ENCODE results near the gene TMEM239. TPM values are rescaled to one million over a fixed set of nuclear protein-coding genes. Genes with fewer than 3 reads are reported as not detected.

The TMEM239 gene
- polyA plus RNA-seq, 1 donor (not counting 4 experiments of a cell fraction or from before 2014, with no cell fraction given) = not detected

GRCh38 chr20:2817341-2817726 is 1.2 kb downstream of the TMEM239 start:
- TF ChIP-seq, protein P1, sequence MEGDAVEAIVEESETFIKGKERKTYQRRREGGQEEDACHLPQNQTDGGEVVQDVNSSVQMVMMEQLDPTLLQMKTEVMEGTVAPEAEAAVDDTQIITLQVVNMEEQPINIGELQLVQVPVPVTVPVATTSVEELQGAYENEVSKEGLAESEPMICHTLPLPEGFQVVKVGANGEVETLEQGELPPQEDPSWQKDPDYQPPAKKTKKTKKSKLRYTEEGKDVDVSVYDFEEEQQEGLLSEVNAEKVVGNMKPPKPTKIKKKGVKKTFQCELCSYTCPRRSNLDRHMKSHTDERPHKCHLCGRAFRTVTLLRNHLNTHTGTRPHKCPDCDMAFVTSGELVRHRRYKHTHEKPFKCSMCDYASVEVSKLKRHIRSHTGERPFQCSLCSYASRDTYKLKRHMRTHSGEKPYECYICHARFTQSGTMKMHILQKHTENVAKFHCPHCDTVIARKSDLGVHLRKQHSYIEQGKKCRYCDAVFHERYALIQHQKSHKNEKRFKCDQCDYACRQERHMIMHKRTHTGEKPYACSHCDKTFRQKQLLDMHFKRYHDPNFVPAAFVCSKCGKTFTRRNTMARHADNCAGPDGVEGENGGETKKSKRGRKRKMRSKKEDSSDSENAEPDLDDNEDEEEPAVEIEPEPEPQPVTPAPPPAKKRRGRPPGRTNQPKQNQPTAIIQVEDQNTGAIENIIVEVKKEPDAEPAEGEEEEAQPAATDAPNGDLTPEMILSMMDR (optimal IDR thresholded peaks at IDR 0.05 in 1 of 3, IDR thresholded peaks at IDR 0.05 in 1 of 3, conservative IDR thresholded peaks at IDR 0.05 in 1 of 3; ENCODE audit: extremely low read depth in 1 of 3, insufficient read depth in 2 of 3, low read length in 3 of 3) = no peak
- no peak for TF ChIP-seq EZH2 (IDR thresholded peaks at IDR 0.05; ENCODE audit: low read length)
- dilution Hi-C loops (cut with MboI; ENCODE audit: extremely low pct_ligation_motif_present, low sequenced_read_pairs) = no loop called here
- H3K27ac ChIP-seq (ENCODE audit: control insufficient read depth, insufficient read depth, low read length) = no peak overlapping the region

GRCh38 chr20:2817891-2818595 is 1.9 kb downstream of the TMEM239 start:
- H3K27ac ChIP-seq (ENCODE audit: control insufficient read depth, insufficient read depth, low read length) = no peak overlapping the region
- H3K4me1 ChIP-seq (ENCODE audit: control insufficient read depth, extremely low read depth, insufficient read depth, low read length) = peaks cover 9% of the 10 kb centered on the region
- H4K20me1 ChIP-seq (ENCODE audit: control insufficient read depth, extremely low read depth, insufficient read depth, low read length) = no peaks in the 10 kb centered on the region
- FAIRE-seq (no peak), DNase-seq (ENCODE audit: low read depth, low spot score) (no peak)
- H3K9me1 ChIP-seq (ENCODE audit: control insufficient read depth, extremely low read depth, insufficient read depth, low read length) = no peaks in the 10 kb centered on the region
- H3K4me3 ChIP-seq (ENCODE audit: control insufficient read depth in 2 of 3, extremely low read depth in 1 of 3, insufficient read depth in 2 of 3, low read depth in 1 of 3, low read length in 3 of 3) = no peak overlapping the region
- no peaks in the 10 kb centered on the region for H3K36me3 ChIP-seq (ENCODE audit: control insufficient read depth in 2 of 2, extremely low read depth in 1 of 2, insufficient read depth in 2 of 2, low read length in 2 of 2)
- H3K79me2 ChIP-seq (ENCODE audit: control insufficient read depth, insufficient read depth, low read length) = no peaks in the 10 kb centered on the region
- peaks cover 44% of the 10 kb centered on the region for H3K27me3 ChIP-seq (ENCODE audit: control insufficient read depth, extremely low read depth, insufficient read depth, low read length)
- H3K9me3 ChIP-seq (ENCODE audit: control insufficient read depth, low read depth, low read length) = no peaks in the 10 kb centered on the region
- TF ChIP-seq, protein P1 (optimal IDR thresholded peaks at IDR 0.05 in 1 of 3, IDR thresholded peaks at IDR 0.05 in 1 of 3, conservative IDR thresholded peaks at IDR 0.05 in 1 of 3; ENCODE audit: extremely low read depth in 1 of 3, insufficient read depth in 2 of 3, low read length in 3 of 3) = no peak
- no peak for TF ChIP-seq EZH2 (IDR thresholded peaks at IDR 0.05; ENCODE audit: low read length)
- H3K9ac ChIP-seq (ENCODE audit: control insufficient read depth, extremely low read depth, insufficient read depth, low read length) = no peak overlapping the region
- no peak overlapping the region for H3K4me2 ChIP-seq (ENCODE audit: control insufficient read depth, extremely low read depth, insufficient read depth, low read depth, low read length)
- H2AFZ ChIP-seq (ENCODE audit: control insufficient read depth, low read length) = no peak overlapping the region
- dilution Hi-C loops (cut with MboI; ENCODE audit: extremely low pct_ligation_motif_present, low sequenced_read_pairs) = no loop called here

More at GRCh38 chr20:2817341-2817726, 1.2 kb downstream of the TMEM239 start:
- no peaks in the 10 kb centered on the region for H3K36me3 ChIP-seq (ENCODE audit: control insufficient read depth in 2 of 2, extremely low read depth in 1 of 2, insufficient read depth in 2 of 2, low read length in 2 of 2)
- H2AFZ ChIP-seq (ENCODE audit: control insufficient read depth, low read length) = no peak overlapping the region
- FAIRE-seq (no peak), DNase-seq (ENCODE audit: low read depth, low spot score) (no peak)
- no peaks in the 10 kb centered on the region for H3K9me3 ChIP-seq (ENCODE audit: control insufficient read depth, low read depth, low read length)
- H3K79me2 ChIP-seq (ENCODE audit: control insufficient read depth, insufficient read depth, low read length) = no peaks in the 10 kb centered on the region
- no peak overlapping the region for H3K4me3 ChIP-seq (ENCODE audit: control insufficient read depth in 2 of 3, extremely low read depth in 1 of 3, insufficient read depth in 2 of 3, low read depth in 1 of 3, low read length in 3 of 3)
- H3K9ac ChIP-seq (ENCODE audit: control insufficient read depth, extremely low read depth, insufficient read depth, low read length) = no peak overlapping the region
- H3K4me1 ChIP-seq (ENCODE audit: control insufficient read depth, extremely low read depth, insufficient read depth, low read length) = peaks cover 9% of the 10 kb centered on the region
- no peaks in the 10 kb centered on the region for H4K20me1 ChIP-seq (ENCODE audit: control insufficient read depth, extremely low read depth, insufficient read depth, low read length)
- no peaks in the 10 kb centered on the region for H3K9me1 ChIP-seq (ENCODE audit: control insufficient read depth, extremely low read depth, insufficient read depth, low read length)
- H3K27me3 ChIP-seq (ENCODE audit: control insufficient read depth, extremely low read depth, insufficient read depth, low read length) = peaks cover 44% of the 10 kb centered on the region
- no peak overlapping the region for H3K4me2 ChIP-seq (ENCODE audit: control insufficient read depth, extremely low read depth, insufficient read depth, low read depth, low read length)

Measured in keratinocyte (primary cell).